Common myeloid progenitor, CD34-positive (primary cell): ENCODE measurements around the gene PLCH2.

Experiments used
- CTCF ChIA-PET: fragments of 350-600 bp; sonication (Branson Sonifier 250); formaldehyde crosslinking; loops from one replicate; lab custom pipeline; 2021; ENCODE audit warnings: antibody characterized with exemption; lab: Charles Lee
- POLR2A ChIA-PET: fragments of 350-600 bp; sonication (Branson Sonifier 250); formaldehyde crosslinking; loops from one replicate; lab custom pipeline; 2021; ENCODE audit warnings: antibody characterized with exemption; lab: Charles Lee
- DNase-seq, 3 donors: peaks; one replicate each; pipeline versions ENCODE4 v3.0.0 to v3.0.0-alpha.2; 2013
- H3K27ac ChIP-seq, 2 experiments: 1 replicate in 1 of 2; 2 replicates in 1 of 2; pipeline ENCODE4 v1.7.0; 2013; ENCODE audit warnings: inconsistent platforms in 2 of 2, low read length in 2 of 2, mild to moderate bottlenecking in 2 of 2, low read depth in 1 of 2, moderate library complexity in 1 of 2; ENCODE audit not compliant: severe bottlenecking in 2 of 2, insufficient read depth in 1 of 2, poor library complexity in 1 of 2
- H3K27me3 ChIP-seq, 5 experiments: replicated peaks in 2 of 5; 1 replicate in 3 of 5; 2 replicates in 2 of 5; pipeline versions ENCODE4 v1.6.1 to v1.7.0; 2013; ENCODE audit warnings: low read length in 4 of 5, mild to moderate bottlenecking in 2 of 5, moderate library complexity in 2 of 5, inconsistent platforms in 1 of 5; ENCODE audit not compliant: insufficient read depth in 5 of 5, control insufficient read depth in 4 of 5
- H3K36me3 ChIP-seq, 4 experiments: 1 replicate in 2 of 4; 2 replicates in 2 of 4; pipeline versions ENCODE4 v1.6.1 to v1.7.0; 2013; ENCODE audit warnings: low read length in 3 of 4, control low read depth in 1 of 4, mild to moderate bottlenecking in 1 of 4; ENCODE audit not compliant: control insufficient read depth in 4 of 4, insufficient read depth in 4 of 4
- H3K4me1 ChIP-seq, 4 experiments: 1 replicate in 3 of 4; 2 replicates in 1 of 4; pipeline versions ENCODE4 v1.6.1 to v1.7.1; 2013; ENCODE audit warnings: low read length in 3 of 4, mild to moderate bottlenecking in 3 of 4, control low read depth in 1 of 4, inconsistent platforms in 1 of 4, moderate library complexity in 1 of 4; ENCODE audit not compliant: control insufficient read depth in 4 of 4, insufficient read depth in 4 of 4; ENCODE audit errors: control extremely low read depth in 1 of 4
- H3K4me3 ChIP-seq, 7 experiments: 1 replicate in 4 of 7; 2 replicates in 3 of 7; pipeline versions ENCODE4 v1.5.1 to v1.7.0; 2013; ENCODE audit warnings: mild to moderate bottlenecking in 7 of 7, low read length in 6 of 7, moderate library complexity in 6 of 7, inconsistent platforms in 2 of 7, low read depth in 2 of 7, control low read depth in 1 of 7; ENCODE audit not compliant: insufficient read depth in 4 of 7, control insufficient read depth in 1 of 7; ENCODE audit errors: extremely low read depth in 1 of 7
- H3K9me3 ChIP-seq, 5 experiments: 1 replicate in 4 of 5; 2 replicates in 1 of 5; pipeline versions ENCODE4 v1.6.1 to v1.7.1; 2013; ENCODE audit warnings: low read length in 4 of 5, mild to moderate bottlenecking in 2 of 5, inconsistent platforms in 1 of 5, low read depth in 1 of 5, moderate library complexity in 1 of 5; ENCODE audit not compliant: control insufficient read depth in 4 of 5, insufficient read depth in 2 of 5; ENCODE audit errors: control extremely low read depth in 1 of 5
- WGBS: methylation state at CpG from one replicate; pipeline ENCODE4 v1.1.5; 2013; ENCODE audit not compliant: insufficient coverage; 5-methylcytosine and 5-hydroxymethylcytosine counted together

The PLCH2 gene

GRCh38 chr1:2430592-2430973 is 45.5 kb upstream of the PLCH2 start:
- H3K27ac ChIP-seq = no peak overlapping the region
- peaks cover 0 to 20% (median 0%) of the 10 kb centered on the region in 5 experiments for H3K27me3 ChIP-seq
- H3K9me3 ChIP-seq = peaks cover 0 to 7% (median 3%) of the 10 kb centered on the region in 5 experiments
- 92% methylated on average over 10 of the region's 10 CpGs for WGBS
- DNase-seq = no peak
- CTCF ChIA-PET = interaction anchor here (1.1 to 1.7 kb wide), 3 partner anchors 14 to 117 kb away, joined by 3 to 4 read pairs (median 4); no protein-coding TSS in a partner anchor
- H3K4me3 ChIP-seq = no peak overlapping the region
- POLR2A ChIA-PET = no interaction called here
- no peaks in the 10 kb centered on the region for H3K36me3 ChIP-seq
- H3K4me1 ChIP-seq = peaks cover 0 to 35% (median 20%) of the 10 kb centered on the region in 4 experiments

DNA sequence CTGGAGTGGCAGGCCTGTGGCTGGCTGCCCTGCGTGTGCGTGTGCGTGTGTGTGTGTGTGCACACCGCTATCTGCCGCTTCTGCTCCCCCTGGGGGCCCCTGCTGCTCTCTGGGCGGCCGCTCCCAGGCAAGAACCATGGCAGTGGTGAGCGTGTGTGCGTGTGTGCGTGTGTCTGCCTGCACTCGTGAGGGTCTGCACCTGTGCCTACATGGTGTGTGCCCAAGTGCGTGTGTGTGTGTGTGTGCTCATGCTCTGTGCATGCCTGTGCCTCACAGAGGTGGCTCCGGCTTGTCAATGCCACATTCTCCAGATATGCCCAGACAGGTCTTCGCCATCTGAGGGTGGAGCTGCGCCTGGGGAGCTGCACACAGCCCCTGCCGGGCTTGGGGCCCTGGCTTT is 45.0 kb upstream of the PLCH2 start:
- CTCF ChIA-PET = interaction anchor here (1.6 to 1.7 kb wide), 2 partner anchors 14 to 117 kb away, joined by 4 read pairs; no protein-coding TSS in a partner anchor
- H3K4me3 ChIP-seq = no peak overlapping the region
- peaks cover 0 to 20% (median 0%) of the 10 kb centered on the region in 5 experiments for H3K27me3 ChIP-seq
- POLR2A ChIA-PET = interaction anchor here (0.9 kb wide), 1 partner anchor 412 kb away, joined by 3 read pairs; no protein-coding TSS in a partner anchor
- WGBS = 55% methylated on average over 12 of the region's 16 CpGs
- peaks cover 0 to 35% (median 20%) of the 10 kb centered on the region in 4 experiments for H3K4me1 ChIP-seq
- no peaks in the 10 kb centered on the region for H3K36me3 ChIP-seq
- H3K9me3 ChIP-seq = peaks cover 0 to 7% (median 3%) of the 10 kb centered on the region in 5 experiments
- peak; percentile 31 to 60 (median 41) for DNase-seq
- H3K27ac ChIP-seq = no peak overlapping the region

DNA sequence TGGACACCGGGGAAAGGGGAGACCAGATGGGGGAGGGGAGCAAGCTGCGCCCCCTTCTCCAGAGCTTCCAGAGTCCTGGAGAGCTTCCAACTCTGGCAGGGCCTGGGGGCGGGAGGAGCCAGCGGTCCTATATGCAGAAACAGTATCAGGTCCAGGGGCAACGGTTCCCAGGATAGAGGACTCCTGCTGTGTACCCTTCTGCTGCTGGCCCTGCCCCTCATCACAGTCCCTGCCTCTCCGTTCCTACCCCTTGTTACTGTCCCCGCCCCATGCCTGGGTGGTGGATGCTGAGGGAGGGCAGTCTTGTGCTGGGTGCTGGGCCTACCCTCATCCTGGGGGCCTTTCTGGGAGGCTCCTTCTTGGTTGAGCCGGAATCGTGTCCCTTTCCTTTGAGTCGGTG is 44.6 kb upstream of the PLCH2 start:
- H3K27ac ChIP-seq = no peak overlapping the region
- 94% methylated on average over 5 of the region's 10 CpGs for WGBS
- peaks cover 0 to 20% (median 0%) of the 10 kb centered on the region in 5 experiments for H3K27me3 ChIP-seq
- ChIA-PET CTCF (no interaction called here), POLR2A (interaction anchor here (0.9 kb wide), 1 partner anchor 411 kb away, joined by 3 read pairs; no protein-coding TSS in a partner anchor)
- peaks cover 0 to 35% (median 20%) of the 10 kb centered on the region in 4 experiments for H3K4me1 ChIP-seq
- peaks cover 0 to 7% (median 3%) of the 10 kb centered on the region in 5 experiments for H3K9me3 ChIP-seq
- H3K36me3 ChIP-seq = no peaks in the 10 kb centered on the region
- no peak overlapping the region for H3K4me3 ChIP-seq
- DNase-seq = no peak

GRCh38 chr1:2432441-2432844 is 43.6 kb upstream of the PLCH2 start:
- POLR2A ChIA-PET = no interaction called here
- CTCF ChIA-PET = no interaction called here
- peaks cover 0 to 35% (median 20%) of the 10 kb centered on the region in 4 experiments for H3K4me1 ChIP-seq
- peaks cover 0 to 20% (median 0%) of the 10 kb centered on the region in 5 experiments for H3K27me3 ChIP-seq
- no peak overlapping the region for H3K4me3 ChIP-seq
- 90% methylated on average over 15 of the region's 16 CpGs for WGBS
- no peak for DNase-seq
- H3K36me3 ChIP-seq = no peaks in the 10 kb centered on the region
- peaks cover 0 to 7% (median 3%) of the 10 kb centered on the region in 5 experiments for H3K9me3 ChIP-seq
- no peak overlapping the region for H3K27ac ChIP-seq

GRCh38 chr1:2433196-2433595 is 42.9 kb upstream of the PLCH2 start:
- no peak for DNase-seq
- WGBS = 93% methylated on average over 10 of the region's 13 CpGs
- Histone ChIP-seq H3K27me3 (peaks cover 0 to 20% (median 0%) of the 10 kb centered on the region in 5 experiments), H3K4me3 (no peak overlapping the region), H3K27ac (no peak overlapping the region), H3K9me3 (peaks cover 0 to 7% (median 3%) of the 10 kb centered on the region in 5 experiments), H3K4me1 (peaks cover 0 to 35% (median 20%) of the 10 kb centered on the region in 4 experiments), H3K36me3 (no peaks in the 10 kb centered on the region)
- ChIA-PET CTCF (no interaction called here), POLR2A (no interaction called here)

- peaks cover 0 to 33% (median 20%) of the 10 kb centered on the region in 4 experiments for H3K4me1 ChIP-seq
- POLR2A ChIA-PET = interaction anchor here (0.7 kb wide), 1 partner anchor 13 kb away, joined by 4 read pairs; no protein-coding TSS in a partner anchor
- H3K4me3 ChIP-seq = peak overlapping the region in 2 of 7 experiments; percentile 11
- peaks cover 0 to 7% (median 3%) of the 10 kb centered on the region in 5 experiments for H3K9me3 ChIP-seq
- 55% methylated on average over 32 of the region's 34 CpGs for WGBS
- H3K36me3 ChIP-seq = no peaks in the 10 kb centered on the region
- peaks cover 0 to 20% (median 0%) of the 10 kb centered on the region in 5 experiments for H3K27me3 ChIP-seq
- no peak overlapping the region for H3K27ac ChIP-seq
- DNase-seq = peak; percentile 78 to 91 (median 84)
- CTCF ChIA-PET = interaction anchor here (0.6 to 1.9 kb wide), 6 partner anchors 16 to 122 kb away, joined by 3 to 8 read pairs (median 4); partner anchors contain the start of gene TNFRSF14
Measured at GRCh38 chr1:2433936-2434655, 42.0 kb upstream of the PLCH2 start.
